Middle frontal gyrus (tissue), 1 donor: ENCODE results near the gene RANGAP1.
A peak's percentile ranks its signal among the peaks of the same experiment; 100 is the strongest.
"Not testable (repeated sequence)": the region's sequence is repeated elsewhere in the genome, so short reads cannot be mapped to it uniquely, and the experiment has no call there.

Experiments used
- DNase-seq: peaks from one replicate; pipeline ENCODE4 v3.0.0-alpha.2; 2015; ENCODE audit warnings: low spot score; ENCODE audit errors: extremely low spot score

Gene RANGAP1

GRCh38 chr22:41259756-41260155, 26.2 kb downstream of the RANGAP1 start:
- DNase-seq, result not testable (repeated sequence)

DNA sequence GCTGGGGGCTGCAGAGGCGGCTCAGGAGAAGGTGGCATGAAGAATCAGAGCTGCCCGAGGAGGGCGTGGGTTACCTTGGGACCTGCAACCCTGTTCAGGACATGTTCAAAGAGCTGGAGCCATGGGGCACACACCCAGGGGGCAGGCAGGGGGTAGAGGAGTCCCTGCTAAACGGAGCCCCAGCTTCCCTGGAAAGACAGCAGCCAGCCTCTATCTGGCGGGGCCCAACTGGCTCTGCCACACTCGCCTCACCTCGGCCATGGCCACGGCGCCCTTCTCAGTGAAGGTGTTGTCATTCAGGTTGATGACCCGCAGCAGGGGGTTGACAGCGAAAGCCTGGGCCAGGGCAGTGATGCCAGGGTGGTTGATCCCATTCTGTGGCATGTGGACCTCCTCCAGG, 28.3 kb downstream of the RANGAP1 start:
- DNase-seq, result no peak

DNA sequence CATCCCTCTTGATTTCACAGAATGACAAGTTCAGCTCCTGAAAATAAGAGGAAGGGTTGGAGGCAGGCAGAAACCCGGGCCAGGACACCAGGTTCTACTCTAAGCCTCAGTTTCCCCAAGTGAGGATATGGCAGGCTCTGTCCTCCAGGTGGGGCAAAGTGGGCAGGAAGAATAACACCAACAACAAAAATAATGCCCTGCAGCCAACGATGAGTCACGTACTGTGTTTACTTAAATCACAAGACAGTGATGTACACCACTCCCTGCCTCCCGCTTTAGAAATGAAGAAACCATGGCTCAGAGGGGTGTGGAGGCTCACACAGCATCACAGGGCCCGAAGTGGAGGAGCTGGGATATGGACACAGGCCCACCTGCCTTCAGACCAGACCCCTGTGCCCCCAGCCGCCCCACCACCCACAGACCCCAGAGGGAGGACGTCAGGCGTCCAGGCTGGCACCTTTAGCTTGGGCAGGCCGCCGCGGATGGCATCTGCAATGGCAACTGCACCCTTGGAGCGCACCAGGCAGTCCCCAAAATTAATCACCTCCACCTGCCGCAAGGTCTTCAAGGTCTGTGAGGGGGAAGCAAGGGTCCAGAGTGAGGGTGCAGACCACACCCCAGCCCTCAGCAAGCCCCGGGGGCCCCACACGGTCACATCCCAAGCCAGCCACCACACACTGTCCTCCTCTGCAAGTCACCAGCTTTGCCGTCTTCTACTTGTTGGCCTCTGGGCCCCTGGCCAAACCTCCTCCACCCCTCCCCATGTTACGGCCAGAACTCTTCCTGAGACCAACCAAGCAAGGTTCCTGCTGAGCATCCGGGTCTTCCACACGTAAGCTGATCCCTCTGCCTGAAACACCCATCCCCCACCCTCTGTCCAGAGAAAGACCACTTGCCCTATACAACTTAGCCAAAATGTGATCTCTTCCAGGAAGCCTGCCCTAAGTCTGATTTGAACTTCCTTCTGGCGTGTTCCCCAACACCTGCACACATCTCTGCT, 29.4 kb downstream of the RANGAP1 start:
- no peak for DNase-seq

DNA sequence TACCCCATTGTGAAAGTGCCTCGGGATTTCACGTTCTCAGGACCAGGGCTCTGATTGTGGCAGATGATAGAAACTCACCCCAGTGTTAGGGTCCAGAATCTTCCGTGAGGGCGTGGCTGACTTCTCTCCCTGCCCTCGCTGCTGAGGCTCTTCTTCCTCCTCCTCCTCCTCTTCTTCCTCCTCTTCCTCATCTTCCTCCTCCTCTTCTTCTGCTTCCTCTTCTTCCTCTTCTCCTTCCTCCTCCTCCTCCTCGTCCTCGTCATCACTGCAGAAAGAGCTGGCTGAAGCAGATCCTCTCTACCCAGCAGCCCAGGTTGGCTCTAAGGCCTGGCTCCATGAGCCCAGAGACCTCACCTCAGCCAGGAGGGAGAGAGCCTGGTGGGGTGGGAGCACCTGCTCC, 31.8 kb downstream of the RANGAP1 start:
- DNase-seq, result no peak

- no peak for DNase-seq
These were observed 33.6 kb downstream of the RANGAP1 start for GRCh38 chr22:41252365-41252764.

DNA sequence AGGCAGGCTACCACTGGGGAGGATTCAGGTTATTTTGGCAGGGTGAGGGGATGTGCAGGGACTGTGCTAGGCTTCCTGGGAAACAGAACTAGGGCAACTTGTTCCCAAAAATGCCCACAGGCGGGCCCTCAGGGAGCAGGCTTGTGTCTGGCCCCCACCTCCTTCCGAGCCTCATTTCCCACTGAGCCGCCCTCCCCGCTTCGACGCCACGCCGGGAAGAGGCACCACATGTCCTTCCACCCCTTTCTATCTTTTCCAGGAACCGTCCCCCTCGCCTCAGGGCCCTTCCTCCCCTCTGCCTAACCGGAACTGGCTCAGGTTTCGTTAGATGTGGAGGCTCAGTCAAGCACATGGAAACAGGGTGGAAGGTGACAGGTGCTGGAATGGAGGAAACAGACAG, 35.9 kb downstream of the RANGAP1 start:
- no peak for DNase-seq

DNA sequence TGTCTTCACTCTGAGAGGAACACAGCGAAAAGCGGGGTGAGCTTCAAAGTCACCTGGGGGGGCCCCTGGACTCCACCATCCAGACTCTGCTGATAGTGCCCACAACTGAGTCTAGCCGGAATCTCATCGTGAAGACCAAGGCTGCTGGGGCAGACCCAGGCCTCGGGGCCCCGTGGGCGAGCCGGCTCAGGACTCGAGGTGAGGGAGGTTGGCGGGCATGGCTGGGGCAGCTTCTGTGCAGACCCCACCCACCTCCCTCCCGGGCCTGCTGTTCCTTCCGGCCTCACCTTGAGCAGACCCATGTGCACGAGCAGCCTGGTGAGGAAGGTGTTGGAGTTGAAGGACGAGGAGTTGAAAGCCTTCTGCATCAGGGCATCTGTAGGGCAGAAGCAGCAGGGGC, 36.5 kb downstream of the RANGAP1 start:
- no peak for DNase-seq

DNA sequence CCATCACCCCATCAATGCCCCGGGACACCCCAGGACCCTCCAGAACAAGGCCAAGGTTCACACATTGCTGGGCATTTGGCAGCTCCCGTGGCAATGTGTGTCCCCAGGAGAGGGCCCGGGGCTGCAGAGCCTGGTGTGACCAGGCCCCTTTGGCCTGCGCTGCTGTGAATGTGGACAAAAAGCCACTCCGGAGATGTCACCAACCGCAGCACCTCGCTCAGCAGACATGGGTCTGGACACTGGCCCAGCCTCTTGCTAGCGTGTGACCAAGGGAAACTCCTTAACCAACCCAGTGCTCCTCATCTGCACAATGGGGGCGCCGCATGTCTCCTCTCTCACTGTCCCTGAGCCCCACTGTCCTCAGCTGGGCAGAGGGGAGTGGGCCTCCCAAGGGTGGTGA, 37.2 kb downstream of the RANGAP1 start:
- no peak for DNase-seq

GRCh38 chr22:41248314-41248713, 37.7 kb downstream of the RANGAP1 start:
- DNase-seq, result no peak

GRCh38 chr22:41247703-41248102, 38.3 kb downstream of the RANGAP1 start:
- no peak for DNase-seq

DNA sequence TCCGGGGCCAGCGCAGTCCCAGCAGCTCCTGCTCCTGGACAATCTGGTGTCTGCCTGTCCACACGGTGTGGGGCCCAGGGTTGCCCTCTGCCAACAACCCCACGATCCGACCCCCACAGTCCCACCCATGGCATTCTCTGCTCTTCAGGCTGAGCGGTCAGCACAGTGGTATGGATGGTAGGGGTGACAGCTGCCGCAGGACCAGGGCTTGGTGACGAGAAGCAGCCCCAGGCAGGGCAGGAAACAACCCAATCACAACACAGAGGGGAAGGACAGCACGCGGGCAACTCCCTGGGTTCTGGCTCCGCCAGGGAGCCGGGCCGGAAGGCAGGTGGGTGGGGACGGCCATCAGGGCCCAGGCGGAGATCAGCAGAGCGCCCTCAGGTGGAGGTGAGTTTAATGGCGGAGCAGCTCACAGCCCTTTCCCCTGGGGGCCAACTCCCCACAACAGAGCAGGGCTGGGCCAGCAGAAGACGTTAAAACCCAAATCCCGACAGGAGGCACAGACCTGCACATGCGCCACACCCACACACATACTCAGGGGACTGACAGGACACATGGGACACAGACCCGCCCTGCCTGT, 40.0 kb downstream of the RANGAP1 start:
- DNase-seq, result no peak

GRCh38 chr22:41243361-41243760, 42.6 kb downstream of the RANGAP1 start:
- DNase-seq, result no peak

- no peak for DNase-seq
These were observed 43.4 kb downstream of the RANGAP1 start for GRCh38 chr22:41242396-41243117.

GRCh38 chr22:41241133-41241676, 44.8 kb downstream of the RANGAP1 start:
- no peak for DNase-seq

- peak; percentile 79 for DNase-seq
These were observed 45.4 kb downstream of the RANGAP1 start, which contains the start of gene CHADL for GRCh38 chr22:41240377-41241132. TSS of gene CHADL (minus strand) at chr22:41240931. CDS start at chr22:41240881, 50 bp downstream.

DNA sequence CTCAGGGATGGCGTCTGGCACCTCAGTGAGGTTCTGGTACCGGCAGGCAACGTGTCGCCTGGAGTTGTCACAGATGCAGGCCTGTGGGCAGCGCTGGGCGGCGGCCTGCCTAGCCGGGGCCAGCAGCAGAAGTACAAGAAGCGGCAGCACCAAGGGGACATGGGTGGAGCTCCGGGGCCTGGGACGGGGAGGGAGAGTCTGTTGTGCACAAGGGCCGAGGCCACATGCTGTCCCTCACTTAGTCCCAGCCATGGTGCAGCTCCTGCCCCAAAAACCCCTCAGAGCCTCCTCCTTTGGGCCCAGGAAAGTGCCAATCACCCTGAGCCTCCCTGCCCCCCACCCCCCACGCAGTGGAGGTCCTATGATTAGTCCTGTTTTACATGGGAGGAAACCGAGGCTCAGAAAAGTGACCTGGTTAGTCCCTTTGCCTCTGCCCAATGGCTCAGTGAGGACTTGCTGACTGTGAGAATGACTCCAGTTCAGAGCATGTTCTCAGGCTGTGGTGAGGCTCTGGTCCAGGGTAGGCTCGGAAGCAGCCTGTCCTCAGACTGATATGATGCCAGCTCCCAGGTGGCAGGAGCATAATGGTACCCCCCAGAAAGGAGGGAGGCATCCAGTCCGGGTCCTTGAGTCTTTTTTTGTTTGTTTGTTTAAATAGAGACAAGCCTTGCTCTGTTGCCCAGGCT, 46.4 kb downstream of the RANGAP1 start:
- DNase-seq, result no peak

DNA sequence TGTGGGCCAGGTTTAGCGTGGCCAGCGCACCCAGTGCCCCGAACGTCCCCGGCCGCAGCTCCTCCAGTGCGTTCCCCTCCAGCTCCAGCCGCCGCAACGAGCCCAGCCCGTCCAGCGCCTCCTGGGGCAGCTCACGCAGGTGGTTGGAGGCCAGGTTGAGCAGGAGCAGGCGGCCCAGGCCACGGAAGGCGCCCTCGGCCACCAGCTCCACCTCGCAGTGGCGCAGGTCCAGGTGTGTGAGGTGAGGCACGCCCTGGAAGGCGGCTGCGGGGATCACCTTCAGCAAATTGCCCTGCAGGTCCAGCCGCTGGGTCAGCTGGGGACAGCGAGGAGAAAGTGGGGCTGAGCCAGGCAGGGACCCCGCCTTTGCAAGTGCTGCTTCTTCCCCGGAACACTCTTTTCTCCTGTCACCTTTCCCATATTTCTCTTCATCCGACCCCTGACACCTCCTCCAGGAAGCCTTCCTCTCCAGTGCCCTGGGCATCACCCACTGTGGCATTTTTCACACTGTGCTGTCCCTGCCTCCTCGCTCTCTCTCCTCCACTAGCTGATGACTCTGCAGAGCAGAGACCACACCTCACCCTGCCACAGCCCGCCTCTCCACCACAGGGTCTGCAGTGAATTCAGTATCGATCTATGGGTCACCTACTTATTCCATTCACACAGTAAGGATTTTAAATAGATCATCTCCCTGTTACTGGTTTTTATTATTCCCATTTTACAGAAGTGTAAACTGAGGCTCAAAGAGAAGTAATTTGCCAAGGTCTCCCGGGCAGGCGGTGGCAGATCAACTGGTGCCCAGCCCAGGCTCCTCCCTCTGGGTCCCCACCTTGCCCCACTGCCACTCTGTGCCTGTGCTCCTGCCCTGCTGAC, 47.2 kb downstream of the RANGAP1 start:
- no peak for DNase-seq

DNA sequence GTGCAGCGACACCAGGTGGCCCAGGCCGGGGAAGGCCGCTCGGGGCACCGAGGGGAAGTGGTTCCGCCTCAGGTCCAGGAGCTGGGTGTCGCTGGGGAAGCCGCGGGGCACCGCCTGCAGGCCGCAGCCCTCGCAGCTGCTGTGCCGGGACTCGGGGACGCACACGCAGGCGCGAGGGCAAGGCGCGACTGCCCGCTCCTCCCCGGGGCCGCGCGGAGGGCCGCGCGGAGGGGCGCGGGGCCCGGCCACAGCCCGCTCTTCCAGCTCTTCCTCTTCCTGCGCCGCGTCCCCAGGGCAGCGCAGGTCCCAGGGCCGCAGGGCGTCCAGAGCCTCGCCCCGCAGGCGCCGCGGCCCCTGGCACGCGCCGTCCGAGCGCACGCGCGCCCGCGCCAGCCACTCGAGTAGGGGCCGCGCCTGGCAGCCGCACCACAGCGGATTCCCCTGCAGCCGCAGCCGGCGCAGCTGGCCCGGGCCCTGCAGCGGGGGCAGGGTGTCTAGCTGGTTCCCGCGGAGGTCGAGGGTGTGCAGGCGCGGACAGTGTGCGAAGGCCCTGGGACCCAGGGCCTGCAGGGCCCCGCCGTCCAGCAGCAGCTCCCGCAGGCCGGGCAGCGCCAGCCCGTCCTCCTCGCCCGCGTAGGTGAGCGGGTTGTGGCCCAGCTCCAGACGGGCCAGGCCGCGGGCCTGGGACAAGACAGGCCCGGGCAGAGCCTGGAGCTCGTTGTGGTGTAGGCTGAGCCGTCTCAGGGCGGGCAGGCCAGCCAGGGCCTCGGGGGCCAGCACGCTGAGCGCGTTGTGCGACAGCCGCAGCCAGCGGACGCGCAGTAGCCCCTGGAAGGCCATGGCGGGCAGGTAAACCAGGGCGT, 48.0 kb downstream of the RANGAP1 start:
- DNase-seq, result peak; percentile 24
